ENCODE data around the gene FHIP1B.

Gene FHIP1B

DNA sequence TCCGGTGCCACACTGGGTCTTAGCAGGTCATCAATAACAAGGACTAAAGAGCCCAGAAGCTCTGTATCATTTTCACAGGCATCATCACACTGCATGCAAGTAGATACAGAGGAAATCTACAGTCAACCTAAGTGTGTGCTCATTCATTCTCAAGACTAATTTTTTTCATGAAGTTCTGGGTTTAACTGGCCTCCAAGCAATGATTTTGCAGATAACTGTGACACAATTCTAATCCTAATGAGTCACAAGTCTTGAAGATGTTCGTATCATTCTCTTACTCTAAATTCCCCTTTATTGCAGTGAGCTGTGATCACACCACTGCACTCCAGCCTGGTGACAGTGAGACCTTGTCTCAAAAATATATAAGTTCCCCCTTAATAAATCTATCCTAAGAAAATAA is 33.0 kb downstream of the FHIP1B start:
- no peak overlapping the region for H3K27ac ChIP-seq

GRCh38 chr11:6200975-6201374 is 33.5 kb downstream of the FHIP1B start:
- no peak overlapping the region for H3K27ac ChIP-seq
- TF ChIP-seq, protein P1, sequence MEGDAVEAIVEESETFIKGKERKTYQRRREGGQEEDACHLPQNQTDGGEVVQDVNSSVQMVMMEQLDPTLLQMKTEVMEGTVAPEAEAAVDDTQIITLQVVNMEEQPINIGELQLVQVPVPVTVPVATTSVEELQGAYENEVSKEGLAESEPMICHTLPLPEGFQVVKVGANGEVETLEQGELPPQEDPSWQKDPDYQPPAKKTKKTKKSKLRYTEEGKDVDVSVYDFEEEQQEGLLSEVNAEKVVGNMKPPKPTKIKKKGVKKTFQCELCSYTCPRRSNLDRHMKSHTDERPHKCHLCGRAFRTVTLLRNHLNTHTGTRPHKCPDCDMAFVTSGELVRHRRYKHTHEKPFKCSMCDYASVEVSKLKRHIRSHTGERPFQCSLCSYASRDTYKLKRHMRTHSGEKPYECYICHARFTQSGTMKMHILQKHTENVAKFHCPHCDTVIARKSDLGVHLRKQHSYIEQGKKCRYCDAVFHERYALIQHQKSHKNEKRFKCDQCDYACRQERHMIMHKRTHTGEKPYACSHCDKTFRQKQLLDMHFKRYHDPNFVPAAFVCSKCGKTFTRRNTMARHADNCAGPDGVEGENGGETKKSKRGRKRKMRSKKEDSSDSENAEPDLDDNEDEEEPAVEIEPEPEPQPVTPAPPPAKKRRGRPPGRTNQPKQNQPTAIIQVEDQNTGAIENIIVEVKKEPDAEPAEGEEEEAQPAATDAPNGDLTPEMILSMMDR (conservative IDR thresholded peaks at IDR 0.05) = no peak

More for the DNA sequence above, 33.0 kb downstream of the FHIP1B start:
- TF ChIP-seq, protein P1 (conservative IDR thresholded peaks at IDR 0.05) = no peak

DNA sequence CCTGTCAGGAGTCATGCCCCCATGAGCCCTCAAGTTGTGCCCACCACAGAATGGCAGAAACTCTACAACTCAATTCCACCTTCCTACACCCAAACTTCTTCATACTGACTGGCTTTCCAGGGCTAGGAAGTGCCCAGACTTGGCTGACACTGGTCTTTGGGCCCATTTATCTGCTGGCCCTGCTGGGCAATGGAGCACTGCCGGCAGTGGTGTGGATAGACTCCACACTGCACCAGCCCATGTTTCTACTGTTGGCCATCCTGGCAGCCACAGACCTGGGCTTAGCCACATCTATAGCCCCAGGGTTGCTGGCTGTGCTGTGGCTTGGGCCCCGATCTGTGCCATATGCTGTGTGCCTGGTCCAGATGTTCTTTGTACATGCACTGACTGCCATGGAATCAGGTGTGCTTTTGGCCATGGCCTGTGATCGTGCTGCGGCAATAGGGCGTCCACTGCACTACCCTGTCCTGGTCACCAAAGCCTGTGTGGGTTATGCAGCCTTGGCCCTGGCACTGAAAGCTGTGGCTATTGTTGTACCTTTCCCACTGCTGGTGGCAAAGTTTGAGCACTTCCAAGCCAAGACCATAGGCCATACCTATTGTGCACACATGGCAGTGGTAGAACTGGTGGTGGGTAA is 35.1 kb downstream of the FHIP1B start, which contains the start of gene OR52W1:
OR52W1 (plus strand) TSS at position 51 of the 637 bp plus-strand sequence; CDS start at position 51, 0 bp downstream.
- TF ChIP-seq, protein P1 (conservative IDR thresholded peaks at IDR 0.05) = no peak
- H3K27ac ChIP-seq = no peak within 1 kb of the TSS

GRCh38 chr11:6197466-6198200 is 36.8 kb downstream of the FHIP1B start:
- TF ChIP-seq, protein P1 (conservative IDR thresholded peaks at IDR 0.05) = no peak
- H3K27ac ChIP-seq = no peak overlapping the region

GRCh38 chr11:6196396-6196795 is 38.0 kb downstream of the FHIP1B start:
- TF ChIP-seq, protein P1 (conservative IDR thresholded peaks at IDR 0.05) = no peak
- no peak overlapping the region for H3K27ac ChIP-seq

DNA sequence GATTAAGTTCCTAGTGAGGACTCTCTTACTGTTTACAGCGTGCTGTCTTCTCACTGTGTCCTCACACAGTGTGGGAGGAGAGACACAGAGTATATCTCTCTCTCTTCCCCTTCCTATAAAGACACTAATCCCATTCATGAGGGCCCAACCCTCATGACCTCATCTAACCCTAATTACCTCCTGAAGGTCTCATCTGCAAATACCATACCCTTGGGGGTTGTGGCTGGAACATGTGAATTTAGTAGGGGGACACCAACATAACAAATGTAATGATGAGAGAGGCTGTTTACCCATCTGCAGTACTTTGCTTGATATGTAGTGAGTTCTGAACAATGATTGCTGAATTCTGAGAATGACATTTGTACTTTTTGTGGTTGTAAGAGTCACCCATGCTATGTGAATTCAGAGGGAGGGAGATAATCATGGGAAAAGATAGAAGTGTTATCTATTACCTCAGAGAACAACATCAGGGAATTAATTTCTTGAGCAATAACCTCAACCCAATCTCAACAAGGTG is 40.3 kb downstream of the FHIP1B start:
- TF ChIP-seq, protein P1 (conservative IDR thresholded peaks at IDR 0.05) = no peak
- no peak overlapping the region for H3K27ac ChIP-seq

GRCh38 chr11:6191742-6192141 is 42.7 kb downstream of the FHIP1B start:
- no peak overlapping the region for H3K27ac ChIP-seq
- TF ChIP-seq, protein P1 (conservative IDR thresholded peaks at IDR 0.05) = no peak

All from VCaP (cell line).